Embryonic facial prominence (tissue), 1 donor: ENCODE data around the gene KCNK3.
A peak's percentile ranks its signal among the peaks of the same experiment; 100 is the strongest.
"Not testable (repeated sequence)": the region's sequence is repeated elsewhere in the genome, so short reads cannot be mapped to it uniquely, and the experiment has no call there.

Experiments
- DNase-seq: peaks from one replicate; pipeline ENCODE4 v3.0.0-alpha.2; 2016; ENCODE audit errors: extremely low spot score

KCNK3 gene

GRCh38 chr2:26730549-26731344 is 38.2 kb downstream of the KCNK3 start:
- no peak for DNase-seq

GRCh38 chr2:26731714-26732113 is 39.2 kb downstream of the KCNK3 start:
- DNase-seq = no peak

- no peak for DNase-seq
Measured at GRCh38 chr2:26732446-26732845, 39.9 kb downstream of the KCNK3 start.

GRCh38 chr2:26733413-26733812 is 40.9 kb downstream of the KCNK3 start:
- no peak for DNase-seq

- DNase-seq = no peak
Measured at GRCh38 chr2:26735097-26735496, 42.6 kb downstream of the KCNK3 start.

- no peak for DNase-seq
Measured at GRCh38 chr2:26735883-26736588, 43.5 kb downstream of the KCNK3 start.

GRCh38 chr2:26737221-26737620 is 44.7 kb downstream of the KCNK3 start:
- no peak for DNase-seq

- no peak for DNase-seq
Measured at GRCh38 chr2:26738481-26738880, 46.0 kb downstream of the KCNK3 start.

GRCh38 chr2:26739514-26739913 is 47.0 kb downstream of the KCNK3 start:
- no peak for DNase-seq

- DNase-seq = no peak
Measured at GRCh38 chr2:26740346-26740745, 47.8 kb downstream of the KCNK3 start.

- no peak for DNase-seq
Measured at GRCh38 chr2:26740890-26741302, 48.4 kb downstream of the KCNK3 start.

GRCh38 chr2:26742048-26742770 is 49.7 kb downstream of the KCNK3 start:
- DNase-seq = no peak

- DNase-seq = no peak
Measured at GRCh38 chr2:26743852-26744251, 51.3 kb downstream of the KCNK3 start.

GRCh38 chr2:26744953-26745352 is 52.4 kb downstream of the KCNK3 start:
- DNase-seq = no peak

GRCh38 chr2:26745609-26746327 is 53.2 kb downstream of the KCNK3 start:
- DNase-seq = peak; percentile 54

GRCh38 chr2:26746934-26747333 is 54.4 kb downstream of the KCNK3 start:
- DNase-seq = no peak

- not testable (repeated sequence) for DNase-seq
Measured at GRCh38 chr2:26749787-26750420, 57.4 kb downstream of the KCNK3 start.

GRCh38 chr2:26750467-26750866 is 57.9 kb downstream of the KCNK3 start:
- not testable (repeated sequence) for DNase-seq

- no peak for DNase-seq
Measured at GRCh38 chr2:26752656-26753055, 60.1 kb downstream of the KCNK3 start.

- no peak for DNase-seq
Measured at GRCh38 chr2:26754539-26754938, 62.0 kb downstream of the KCNK3 start.

GRCh38 chr2:26754972-26755670 is 62.6 kb downstream of the KCNK3 start:
- no peak for DNase-seq
